ENCODE measurements around the gene MBTPS1.

GRCh38 chr16:84159007-84159406 lies 42.3 kb upstream of the MBTPS1 start:
- no peak for TF ChIP-seq MXI1 (conservative IDR thresholded peaks at IDR 0.05; ENCODE audit: poor library complexity, severe bottlenecking)
- no peak for TF ChIP-seq SMC3 (conservative IDR thresholded peaks at IDR 0.05; ENCODE audit: poor library complexity)
- no peak for TF ChIP-seq CTCF (IDR thresholded peaks at IDR 0.05; ENCODE audit: poor library complexity, severe bottlenecking)
- no peak for TF ChIP-seq EZH2 (IDR thresholded peaks at IDR 0.05; ENCODE audit: borderline replicate concordance, insufficient read depth, low read length, poor library complexity, severe bottlenecking)

Measured in neural cell (in vitro differentiated cells).